GM19324 (cell line): ENCODE measurements around the gene ASAP2.

Experiments
- ATAC-seq: cut with Tn5 transposase; IDR thresholded peaks from one replicate; pipeline ENCODE4 v1.9.1; 2021; ENCODE audit warnings: mild to moderate bottlenecking, moderate library complexity; ENCODE audit not compliant: unreplicated experiment, low FRiP score

Gene ASAP2

GRCh38 chr2:9445089-9445488, 238.5 kb downstream of the ASAP2 start:
- no peak for ATAC-seq

- ATAC-seq, result no peak
Measured at GRCh38 chr2:9451231-9451630, 244.6 kb downstream of the ASAP2 start.
